Vagina (tissue), 2 donors: Measurements from ENCODE around the gene SEPHS2.

ENCODE experiments used
- POLR2A ChIP-seq, 2 donors: fragments of 450-650 bp; IDR thresholded peaks; one replicate each; pipeline ENCODE4 v1.6.1; 2017; ENCODE audit warnings: antibody characterized with exemption in 2 of 2, mild to moderate bottlenecking in 2 of 2, moderate library complexity in 2 of 2
- POLR2AphosphoS5 ChIP-seq, 2 donors: sonication (generic); formaldehyde crosslinking; IDR thresholded peaks; one replicate each; pipeline ENCODE4 v1.9.0; 2017; ENCODE audit warnings: antibody characterized with exemption in 2 of 2, mild to moderate bottlenecking in 2 of 2, low read depth in 1 of 2; ENCODE audit not compliant: insufficient read depth in 1 of 2

- TF ChIP-seq POLR2AphosphoS5 (IDR thresholded peaks at IDR 0.05; ENCODE audit: insufficient read depth in 1 of 2, low read depth in 1 of 2) (no peak), POLR2A (IDR thresholded peaks at IDR 0.05) (no peak)
Observed at GRCh38 chr16:30413112-30413806, 32.4 kb downstream of the SEPHS2 start.
